HCT116 (cell line): Measurements from ENCODE around the gene TLL2. TPM values are rescaled to one million over a fixed set of nuclear protein-coding genes. Genes with fewer than 3 reads are reported as not detected.

Experiments used
- ATAC-seq: fragments of 200-7000 bp; cut with Tn5 transposase; 2 replicates; pipeline ENCODE4 v1.9.1; 2020; ENCODE audit warnings: mild to moderate bottlenecking, moderate library complexity
- BruUV-seq: library from RNA; stranded (reverse); fragments of 400-500 nt; replicated peaks from 2 replicates; lab custom pipeline; 2021; lab: Mats Ljungman, UMichigan
- CTCF ChIA-PET: fragments of 300-600 bp; sonication (Branson Sonifier 250); formaldehyde crosslinking; loops from one replicate; lab custom pipeline; 2021; ENCODE audit warnings: antibody characterized with exemption; lab: Charles Lee
- POLR2A ChIA-PET: fragments of 300-600, 350-600 bp; sonication (Branson Sonifier 250); formaldehyde crosslinking; loops from one replicate; lab custom pipeline; 2021; ENCODE audit warnings: antibody characterized with exemption; lab: Charles Lee
- RAD21 ChIA-PET, 2 experiments: fragments of 300-600 bp; sonication (Branson Sonifier 250); formaldehyde crosslinking; loops; one replicate each; lab custom pipeline; 2023; ENCODE audit warnings: low total read pairs in 2 of 2; ENCODE audit not compliant: uncharacterized antibody in 2 of 2, unreplicated experiment in 2 of 2, low non-redundant PET in 1 of 2; lab: Charles Lee
- DNase-seq: peaks from one replicate; pipeline ENCODE4 v3.0.0-alpha.2; 2010; ENCODE audit warnings: low read depth, low spot score
- H2AFZ ChIP-seq: fragments of 200-600 bp; shearing (Covaris generic), sonication (generic); 2 replicates; pipeline ENCODE4 v1.6.1; 2017; ENCODE audit warnings: low read depth, mixed run types, mixed read lengths, antibody characterized with exemption, low read length; ENCODE audit not compliant: poor library complexity, severe bottlenecking
- H3K27ac ChIP-seq: 2 replicates; pipeline ENCODE4 v1.5.1; 2012; ENCODE audit warnings: low read depth, low read length
- H3K27me3 ChIP-seq: fragments of 200-600 bp; sonication (generic); 2 replicates; pipeline ENCODE4 v1.6.1; 2016; ENCODE audit warnings: mixed run types, low read length, mixed read lengths; ENCODE audit not compliant: insufficient read depth
- H3K36me3 ChIP-seq, 2 experiments: fragments of 200-500 bp in 1 of 2; fragments of 200-600 bp in 1 of 2; sonication (Bioruptor generic) in 1 of 2; sonication (generic) in 1 of 2; 2 replicates each; pipeline versions ENCODE4 v1.5.1 to v1.6.1; 2014 to 2016; ENCODE audit warnings: low read length in 2 of 2, inconsistent platforms in 1 of 2, mixed read lengths in 1 of 2, mixed run types in 1 of 2; ENCODE audit not compliant: insufficient read depth in 2 of 2, control insufficient read depth in 1 of 2
- H3K4me1 ChIP-seq, 2 experiments: fragments of 200-600 bp in 1 of 2; sonication (generic) in 1 of 2; 2 replicates each; pipeline versions ENCODE4 v1.5.1 to v1.6.1; 2012 to 2017; ENCODE audit warnings: low read length in 2 of 2, inconsistent platforms in 1 of 2, mild to moderate bottlenecking in 1 of 2, mixed read lengths in 1 of 2, mixed run types in 1 of 2, moderate library complexity in 1 of 2; ENCODE audit not compliant: insufficient read depth in 2 of 2, control insufficient read depth in 1 of 2
- H3K4me2 ChIP-seq: fragments of 200-600 bp; sonication (generic); 2 replicates; pipeline ENCODE4 v1.6.1; 2017; ENCODE audit warnings: mixed run types, low read length, mixed read lengths
- H3K4me3 ChIP-seq, 2 experiments: fragments of 200-600 bp in 1 of 2; sonication (generic) in 1 of 2; replicated peaks in 1 of 2; 2 replicates each; pipeline ENCODE4 v1.5.1; 2011 to 2016; ENCODE audit warnings: low read length in 2 of 2, control low read depth in 1 of 2, low read depth in 1 of 2, mild to moderate bottlenecking in 1 of 2, mixed read lengths in 1 of 2, mixed run types in 1 of 2
- H3K79me2 ChIP-seq: fragments of 200-600 bp; sonication (generic); 2 replicates; pipeline ENCODE4 v1.6.1; 2017; ENCODE audit warnings: mild to moderate bottlenecking, mixed run types, low read length, moderate library complexity, mixed read lengths; ENCODE audit not compliant: insufficient read depth
- H3K9ac ChIP-seq: fragments of 200-600 bp; sonication (generic); 2 replicates; pipeline ENCODE4 v1.6.1; 2016; ENCODE audit warnings: low read length, mixed read lengths
- H3K9me2 ChIP-seq: fragments of 200-600 bp; sonication (generic), shearing (Covaris generic); 2 replicates; pipeline ENCODE4 v1.6.1; 2017; ENCODE audit warnings: mixed run types, mild to moderate bottlenecking, moderate library complexity; ENCODE audit not compliant: insufficient read depth
- H3K9me3 ChIP-seq, 2 experiments: fragments of 200-500 bp in 1 of 2; fragments of 200-600 bp in 1 of 2; sonication (Bioruptor generic) in 1 of 2; sonication (generic) in 1 of 2; 2 replicates each; pipeline ENCODE4 v1.6.1; 2014 to 2017; ENCODE audit warnings: low read length in 2 of 2, mixed read lengths in 2 of 2, inconsistent platforms in 1 of 2, low read depth in 1 of 2, mild to moderate bottlenecking in 1 of 2, mixed run types in 1 of 2, moderate library complexity in 1 of 2; ENCODE audit not compliant: control insufficient read depth in 1 of 2, insufficient read depth in 1 of 2
- H4K20me1 ChIP-seq: fragments of 200-600 bp; sonication (generic), shearing (Covaris generic); 2 replicates; pipeline ENCODE4 v1.6.1; 2017; ENCODE audit warnings: mixed run types, mild to moderate bottlenecking, moderate library complexity; ENCODE audit not compliant: insufficient read depth
- ATF3 ChIP-seq: IDR thresholded peaks from 2 replicates; pipeline ENCODE4 v1.6.1; 2012
- CTCF ChIP-seq, 3 experiments: fragments of 200-600 bp in 1 of 3; sonication (generic) in 1 of 3; IDR thresholded peaks in 2 of 3; conservative IDR thresholded peaks in 1 of 3; 2 replicates each; pipeline ENCODE4 v1.5.1; 2012 to 2017; ENCODE audit warnings: low read depth in 2 of 3, low read length in 2 of 3, antibody characterized with exemption in 1 of 3, borderline replicate concordance in 1 of 3, control low read depth in 1 of 3, mild to moderate bottlenecking in 1 of 3, mixed read lengths in 1 of 3, mixed run types in 1 of 3, moderate library complexity in 1 of 3; ENCODE audit not compliant: insufficient read depth in 1 of 3
- POLR2A ChIP-seq: IDR thresholded peaks from 2 replicates; pipeline ENCODE4 v1.7.0; 2011; ENCODE audit warnings: borderline replicate concordance; ENCODE audit not compliant: insufficient read depth, insufficient read length; ENCODE audit errors: extremely low read depth
- intact Hi-C: fragments of 100-400 bp; cut with micrococcal nuclease; formaldehyde crosslinking; loops from 2 replicates; pipeline ENCODE4 v1.10.0; 2022
- total RNA-seq: library from RNA; stranded (reverse); gene quantifications from one replicate; pipeline ENCODE4 v1.2.1, GENCODE V29; 2021; ENCODE audit not compliant: unreplicated experiment

TLL2 gene
- total RNA-seq, 1 experiment from 2014 or later = 1.3 TPM

- H3K27me3 ChIP-seq = peaks cover 13% of the 10 kb centered on the region; the same call in 1 of the 2 replicates
- BruUV-seq = no TSS peak
- intact Hi-C loops = no loop called here
Measured at GRCh38 chr10:96360331-96360730, 153.4 kb downstream of the TLL2 start.

More at GRCh38 chr10:96360331-96360730, 153.4 kb downstream of the TLL2 start:
- ChIA-PET RAD21 (no interaction called here), POLR2A (no interaction called here), CTCF (interaction anchor here (1.2 kb wide), 1 partner anchor 10 kb away, joined by 4 read pairs; no protein-coding TSS in a partner anchor)
- Histone ChIP-seq H2AFZ (no peak overlapping the region), H3K79me2 (no peaks in the 10 kb centered on the region), H3K4me3 (no peak overlapping the region), H3K9me3 (no peaks in the 10 kb centered on the region), H4K20me1 (no peaks in the 10 kb centered on the region), H3K27ac (no peak overlapping the region), H3K36me3 (no peaks in the 10 kb centered on the region), H3K4me1 (no peaks in the 10 kb centered on the region), H3K9me2 (no peaks in the 10 kb centered on the region), H3K9ac (no peak overlapping the region), H3K4me2 (no peak overlapping the region)
- DNase-seq (no peak), ATAC-seq (no peak)
- TF ChIP-seq ATF3 (no peak), CTCF (IDR thresholded peaks at IDR 0.05 in 2 of 3, conservative IDR thresholded peaks at IDR 0.05 in 1 of 3; ENCODE audit: borderline replicate concordance in 1 of 3, insufficient read depth in 1 of 3, low read depth in 2 of 3, low read length in 2 of 3) (no peak), POLR2A (no peak)
